Adrenal gland (tissue), 5 donors: ENCODE measurements around the gene SOCS2.

ENCODE experiments used
- CTCF ChIP-seq, 6 experiments: fragments of 450-650 bp in 4 of 6; fragments of 200-600 bp in 2 of 6; sonication (generic) in 1 of 6; IDR thresholded peaks; 1 replicate in 5 of 6; 2 replicates in 1 of 6; pipeline versions ENCODE4 v1.5.1 to v1.8.0; 2016 to 2021; ENCODE audit warnings: antibody characterized with exemption in 6 of 6, mild to moderate bottlenecking in 2 of 6, moderate library complexity in 1 of 6
- POLR2A ChIP-seq, 2 donors: fragments of 450-650 bp; IDR thresholded peaks; one replicate each; pipeline ENCODE4 v1.6.1; 2017; ENCODE audit warnings: antibody characterized with exemption in 2 of 2, mild to moderate bottlenecking in 2 of 2, moderate library complexity in 1 of 2
- donor health status: DM: no; HTN: no; CAD: no.

GRCh38 chr12:93621986-93622385 is 49.5 kb downstream of the SOCS2 start:
- TF ChIP-seq POLR2A (IDR thresholded peaks at IDR 0.05) (no peak), CTCF (IDR thresholded peaks at IDR 0.05) (no peak)
